ENCODE data around the gene RIMBP2.

RIMBP2 gene

DNA sequence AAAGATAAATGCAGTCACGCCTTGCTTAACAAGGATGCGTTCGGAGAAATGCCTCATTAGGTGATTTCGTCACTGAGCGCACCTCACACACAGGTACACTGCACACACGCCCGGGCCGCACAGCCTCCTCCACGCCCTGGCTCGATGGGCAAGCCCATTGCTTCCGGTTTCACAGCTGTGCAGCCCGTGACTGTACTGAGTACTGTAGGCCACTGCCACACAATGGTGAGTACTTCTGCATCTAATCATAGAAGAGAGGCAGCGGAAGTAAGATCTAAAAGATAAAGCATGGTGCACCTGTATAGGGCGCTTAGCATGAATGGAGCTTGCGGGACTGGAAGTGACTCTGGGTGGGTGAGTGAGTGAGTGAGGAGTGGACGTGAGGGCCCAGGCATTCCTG, 4.3 kb downstream of the RIMBP2 start:
- TF ChIP-seq SIN3A (IDR thresholded peaks at IDR 0.05; ENCODE audit: borderline replicate concordance, insufficient read depth, low read length) (no peak), FOXP2 (optimal IDR thresholded peaks at IDR 0.05; ENCODE audit: borderline replicate concordance, extremely low read depth, extremely low read length, insufficient read depth) (no peak), TAF1 (IDR thresholded peaks at IDR 0.05; ENCODE audit: borderline replicate concordance, insufficient read depth, low read length) (no peak), POLR2AphosphoS5 (IDR thresholded peaks at IDR 0.05; ENCODE audit: low read depth, low read length) (no peak)
- TF ChIP-seq, protein P1, sequence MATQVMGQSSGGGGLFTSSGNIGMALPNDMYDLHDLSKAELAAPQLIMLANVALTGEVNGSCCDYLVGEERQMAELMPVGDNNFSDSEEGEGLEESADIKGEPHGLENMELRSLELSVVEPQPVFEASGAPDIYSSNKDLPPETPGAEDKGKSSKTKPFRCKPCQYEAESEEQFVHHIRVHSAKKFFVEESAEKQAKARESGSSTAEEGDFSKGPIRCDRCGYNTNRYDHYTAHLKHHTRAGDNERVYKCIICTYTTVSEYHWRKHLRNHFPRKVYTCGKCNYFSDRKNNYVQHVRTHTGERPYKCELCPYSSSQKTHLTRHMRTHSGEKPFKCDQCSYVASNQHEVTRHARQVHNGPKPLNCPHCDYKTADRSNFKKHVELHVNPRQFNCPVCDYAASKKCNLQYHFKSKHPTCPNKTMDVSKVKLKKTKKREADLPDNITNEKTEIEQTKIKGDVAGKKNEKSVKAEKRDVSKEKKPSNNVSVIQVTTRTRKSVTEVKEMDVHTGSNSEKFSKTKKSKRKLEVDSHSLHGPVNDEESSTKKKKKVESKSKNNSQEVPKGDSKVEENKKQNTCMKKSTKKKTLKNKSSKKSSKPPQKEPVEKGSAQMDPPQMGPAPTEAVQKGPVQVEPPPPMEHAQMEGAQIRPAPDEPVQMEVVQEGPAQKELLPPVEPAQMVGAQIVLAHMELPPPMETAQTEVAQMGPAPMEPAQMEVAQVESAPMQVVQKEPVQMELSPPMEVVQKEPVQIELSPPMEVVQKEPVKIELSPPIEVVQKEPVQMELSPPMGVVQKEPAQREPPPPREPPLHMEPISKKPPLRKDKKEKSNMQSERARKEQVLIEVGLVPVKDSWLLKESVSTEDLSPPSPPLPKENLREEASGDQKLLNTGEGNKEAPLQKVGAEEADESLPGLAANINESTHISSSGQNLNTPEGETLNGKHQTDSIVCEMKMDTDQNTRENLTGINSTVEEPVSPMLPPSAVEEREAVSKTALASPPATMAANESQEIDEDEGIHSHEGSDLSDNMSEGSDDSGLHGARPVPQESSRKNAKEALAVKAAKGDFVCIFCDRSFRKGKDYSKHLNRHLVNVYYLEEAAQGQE (IDR thresholded peaks at IDR 0.05; ENCODE audit: insufficient read depth in 1 of 2, low read depth in 2 of 2, low read length in 2 of 2) = no peak

DNA sequence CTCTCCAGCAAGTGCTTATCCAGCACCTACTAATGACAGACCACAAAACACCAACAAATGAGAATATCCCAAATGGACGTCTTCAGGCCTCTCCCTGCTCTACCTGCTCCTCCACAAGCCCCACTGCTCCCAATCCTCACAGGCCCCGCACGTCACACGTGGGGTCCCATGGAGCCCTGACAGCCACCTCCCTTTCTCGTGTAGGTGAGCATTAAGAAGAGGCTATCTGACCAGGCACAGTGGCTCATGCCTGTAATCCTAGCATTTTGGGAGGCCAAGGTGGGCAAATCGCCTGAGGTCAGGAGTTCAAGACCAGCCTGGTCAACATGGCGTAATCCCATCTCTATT, 5.4 kb downstream of the RIMBP2 start:
- no peak for TF ChIP-seq TAF1 (IDR thresholded peaks at IDR 0.05; ENCODE audit: borderline replicate concordance, insufficient read depth, low read length)
- TF ChIP-seq FOXP2 (optimal IDR thresholded peaks at IDR 0.05; ENCODE audit: borderline replicate concordance, extremely low read depth, extremely low read length, insufficient read depth) = no peak
- no peak for TF ChIP-seq POLR2AphosphoS5 (IDR thresholded peaks at IDR 0.05; ENCODE audit: low read depth, low read length)
- TF ChIP-seq SIN3A (IDR thresholded peaks at IDR 0.05; ENCODE audit: borderline replicate concordance, insufficient read depth, low read length) = no peak
- TF ChIP-seq, protein P1 (IDR thresholded peaks at IDR 0.05; ENCODE audit: insufficient read depth in 1 of 2, low read depth in 2 of 2, low read length in 2 of 2) = no peak

DNA sequence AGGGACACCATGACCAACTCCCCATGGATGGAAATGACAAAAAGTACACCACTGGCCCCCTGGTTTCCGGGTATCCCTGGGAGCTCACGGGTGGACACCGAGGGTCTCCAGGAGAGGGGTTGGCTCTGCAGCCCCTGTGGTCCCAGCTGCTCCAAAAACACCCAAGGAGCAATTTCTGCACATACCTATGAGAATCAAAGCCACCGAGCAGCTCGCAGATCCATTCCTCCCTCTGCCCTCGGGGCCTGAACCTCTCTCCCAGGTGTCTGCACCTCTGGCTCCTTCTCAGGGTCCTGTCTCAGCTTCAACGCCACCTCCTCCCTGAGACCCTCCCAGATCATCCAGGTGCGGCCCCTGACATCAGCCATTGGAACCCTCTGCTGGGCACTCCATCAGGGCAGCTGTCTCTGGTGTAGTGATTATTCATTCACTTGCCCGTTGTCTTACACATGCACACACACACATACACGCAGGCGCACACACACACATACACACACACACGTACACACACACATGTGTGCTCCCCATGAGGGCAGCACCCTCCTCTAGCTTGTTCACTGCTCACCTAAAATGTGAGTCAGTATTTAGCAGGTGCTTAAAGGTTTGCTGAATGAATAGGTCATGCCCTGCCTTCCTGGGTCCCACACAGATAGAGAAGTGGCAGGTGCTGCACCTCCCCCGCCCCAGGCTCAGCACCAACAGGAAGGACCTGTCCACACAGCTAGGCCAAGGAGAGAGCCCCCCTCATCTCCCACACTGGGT, 5.9 kb downstream of the RIMBP2 start:
- TF ChIP-seq POLR2AphosphoS5 (IDR thresholded peaks at IDR 0.05; ENCODE audit: low read depth, low read length) (no peak), TAF1 (IDR thresholded peaks at IDR 0.05; ENCODE audit: borderline replicate concordance, insufficient read depth, low read length) (no peak), FOXP2 (optimal IDR thresholded peaks at IDR 0.05; ENCODE audit: borderline replicate concordance, extremely low read depth, extremely low read length, insufficient read depth) (no peak), SIN3A (IDR thresholded peaks at IDR 0.05; ENCODE audit: borderline replicate concordance, insufficient read depth, low read length) (no peak)
- TF ChIP-seq, protein P1 (IDR thresholded peaks at IDR 0.05; ENCODE audit: insufficient read depth in 1 of 2, low read depth in 2 of 2, low read length in 2 of 2) = no peak

DNA sequence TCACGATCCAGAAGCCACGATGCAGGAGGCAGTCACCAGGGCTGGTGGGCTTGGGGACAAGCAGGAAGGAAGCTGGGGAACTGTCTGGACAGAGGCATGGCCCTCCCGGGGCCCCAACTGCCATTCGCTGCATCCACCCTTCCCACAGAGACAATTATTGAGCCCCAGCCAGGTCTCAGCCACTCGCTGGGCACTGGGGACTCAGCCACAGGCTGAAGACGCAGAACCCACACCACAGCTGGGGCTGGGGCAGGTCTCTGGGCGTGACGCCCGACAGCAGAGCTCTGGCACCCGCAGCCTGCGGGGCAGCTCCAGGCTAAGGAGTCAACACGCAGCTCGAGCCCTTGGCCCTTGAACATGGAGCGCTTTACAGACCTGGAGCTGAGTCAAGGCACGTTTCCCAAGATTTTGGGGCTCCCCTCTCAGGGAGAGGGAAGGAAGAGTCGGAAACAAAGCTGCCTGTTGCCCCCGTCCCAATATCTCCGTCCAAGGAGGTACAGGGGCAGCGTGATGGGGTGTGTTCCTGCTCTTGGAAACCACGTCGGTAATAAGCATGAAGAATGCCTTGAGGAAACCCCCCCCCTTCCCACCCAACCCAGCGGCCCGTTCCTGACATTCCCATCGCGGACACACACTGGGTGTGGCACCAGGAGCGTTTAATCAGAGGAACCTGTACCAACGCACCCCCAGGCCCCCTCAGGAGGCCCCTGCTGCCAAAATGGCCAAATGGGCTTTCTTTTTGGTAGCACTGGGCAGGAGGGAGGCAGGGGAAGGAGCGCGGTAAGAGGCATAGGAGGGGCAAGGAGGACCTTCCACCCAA, 6.7 kb downstream of the RIMBP2 start:
- TF ChIP-seq SIN3A (IDR thresholded peaks at IDR 0.05; ENCODE audit: borderline replicate concordance, insufficient read depth, low read length) (no peak), FOXP2 (optimal IDR thresholded peaks at IDR 0.05; ENCODE audit: borderline replicate concordance, extremely low read depth, extremely low read length, insufficient read depth) (no peak), POLR2AphosphoS5 (IDR thresholded peaks at IDR 0.05; ENCODE audit: low read depth, low read length) (no peak), TAF1 (IDR thresholded peaks at IDR 0.05; ENCODE audit: borderline replicate concordance, insufficient read depth, low read length) (no peak)
- TF ChIP-seq, protein P1 (IDR thresholded peaks at IDR 0.05; ENCODE audit: insufficient read depth in 1 of 2, low read depth in 2 of 2, low read length in 2 of 2) = no peak

All from PFSK-1 (cell line).